NCI-H1694 treated with DMSO at 0.1 percent for 48 hours (cell line): ENCODE results near the gene TRIM9.

Experiments used
- DNase-seq: peaks from one replicate; lab custom pipeline; 2025; lab: John Stamatoyannopoulos, UW

Gene TRIM9

GRCh38 chr14:50936016-50936340 is 158.9 kb downstream of the TRIM9 start:
- no peak for DNase-seq

DNA sequence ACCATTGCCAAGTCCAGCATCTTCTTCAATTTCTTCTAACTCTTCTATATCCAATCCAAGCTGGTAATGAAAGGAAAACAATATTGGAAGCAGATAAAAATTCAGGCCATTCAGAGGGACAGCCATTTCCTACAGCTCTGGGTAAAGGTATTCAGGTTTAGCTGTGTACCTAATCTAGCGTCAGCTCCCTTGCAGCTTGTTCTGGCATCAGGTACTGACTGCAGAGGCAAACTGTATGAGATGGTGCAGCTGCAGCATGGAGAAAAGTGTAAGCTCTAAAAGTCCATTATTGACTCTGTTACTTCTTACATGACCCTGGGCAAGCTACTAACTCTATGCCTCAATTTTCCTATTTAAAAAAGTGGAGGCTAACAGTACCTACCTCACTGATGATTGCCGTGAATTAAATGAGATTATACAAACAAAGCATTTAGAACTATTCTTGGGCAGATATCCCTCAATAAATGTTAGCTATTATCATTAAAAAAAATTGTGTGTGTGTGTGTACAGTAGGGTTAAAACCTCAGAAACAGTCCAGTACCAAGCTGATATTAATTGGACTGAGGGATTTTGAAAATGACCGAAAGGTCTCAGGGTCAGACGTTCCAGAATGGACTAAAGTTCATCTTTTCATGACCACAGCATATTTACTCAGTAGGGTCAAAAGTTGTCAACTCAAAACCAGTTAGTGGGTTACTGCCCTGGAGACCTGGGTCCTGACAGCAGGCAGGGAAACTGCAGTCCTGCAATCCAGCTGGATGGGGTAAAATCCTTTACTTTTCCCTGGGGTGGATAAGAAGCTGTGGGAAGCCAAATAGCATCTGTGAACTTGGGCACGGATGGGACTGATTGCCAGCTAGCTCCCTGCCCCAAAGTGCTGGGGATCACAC is 159.5 kb downstream of the TRIM9 start:
- DNase-seq: no peak

GRCh38 chr14:50932592-50933495 is 162.1 kb downstream of the TRIM9 start:
- DNase-seq: peak; percentile 29

DNA sequence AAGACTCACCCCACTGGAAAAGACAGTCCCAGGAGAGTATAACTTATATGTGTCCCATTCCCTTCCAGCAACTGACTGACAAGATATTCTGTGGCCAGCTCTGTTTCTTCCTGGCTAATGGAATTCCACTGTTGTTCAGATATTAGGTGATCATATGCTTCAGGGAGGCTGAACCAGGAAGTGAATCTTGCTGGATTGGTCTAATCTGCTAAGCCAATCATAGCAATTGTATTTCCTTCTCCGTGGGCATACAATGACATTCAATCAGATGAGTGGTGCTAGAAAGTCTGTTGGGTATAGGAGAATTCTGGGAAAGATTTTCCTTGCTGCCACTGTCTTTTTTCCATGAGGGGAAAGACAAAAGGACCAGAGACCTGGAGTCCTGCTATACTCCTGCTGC is 162.7 kb downstream of the TRIM9 start:
- no peak for DNase-seq

GRCh38 chr14:50931559-50931958 is 163.3 kb downstream of the TRIM9 start:
- DNase-seq: no peak

GRCh38 chr14:50929506-50929905 is 165.4 kb downstream of the TRIM9 start:
- DNase-seq: no peak

DNA sequence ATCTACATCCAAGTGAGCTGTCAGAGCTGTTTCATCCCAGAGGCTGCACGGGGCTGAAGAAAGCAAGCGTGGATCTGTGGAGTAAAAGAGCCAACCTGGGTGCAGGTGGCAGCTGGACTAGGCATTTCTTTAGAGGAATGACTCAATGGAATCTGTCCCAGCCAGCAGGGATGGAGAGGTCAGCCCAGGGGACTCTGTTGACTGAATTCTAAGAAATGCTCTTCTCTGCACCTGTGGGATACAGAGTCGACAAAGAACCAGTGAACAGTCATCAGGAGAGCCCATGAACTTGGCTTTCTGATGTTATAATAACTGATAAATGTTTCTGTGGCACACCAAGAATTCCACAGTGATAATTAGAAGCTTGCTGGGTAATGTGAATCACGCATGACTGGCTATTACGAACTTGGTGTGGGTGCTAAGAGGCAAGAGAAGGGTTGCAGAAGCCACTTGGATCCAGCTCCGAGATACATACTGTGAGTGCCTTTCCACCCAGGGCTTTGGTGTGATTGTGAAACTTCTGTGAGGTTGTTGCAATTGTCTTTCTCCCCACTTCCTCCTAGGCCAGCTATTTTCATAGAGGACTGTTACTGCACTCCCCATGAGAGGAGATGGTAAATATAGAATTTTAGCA is 166.8 kb downstream of the TRIM9 start:
- no peak for DNase-seq

DNA sequence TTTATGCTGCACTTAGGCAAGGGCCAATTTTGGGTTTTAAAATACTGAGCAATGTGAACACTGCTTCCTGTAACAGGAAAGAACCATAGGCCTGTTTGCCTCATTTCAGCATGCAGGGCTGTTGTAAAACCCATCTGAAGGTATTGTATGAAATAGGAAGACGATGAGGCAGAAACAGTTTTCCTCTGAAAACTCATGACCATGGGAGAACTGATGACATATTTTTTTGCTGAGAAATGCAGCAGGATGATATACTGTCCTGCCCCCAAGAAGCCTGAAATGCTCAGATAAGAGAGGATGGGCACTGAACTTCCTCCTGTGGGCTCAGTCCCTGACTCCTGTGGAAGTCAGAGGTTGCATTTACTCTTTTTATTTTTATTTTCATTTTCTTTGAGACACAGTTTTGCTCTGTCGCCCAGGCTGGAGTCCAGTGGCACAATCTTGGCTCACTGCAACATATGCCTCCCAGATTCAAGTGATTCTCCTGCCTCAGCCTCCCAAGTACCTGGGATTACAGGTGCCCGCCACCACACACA is 168.0 kb downstream of the TRIM9 start:
- DNase-seq: no peak
